GM21381 (cell line): ENCODE data around the gene SRPK3.
"Not testable (repeated sequence)": the region's sequence is repeated elsewhere in the genome, so short reads cannot be mapped to it uniquely, and the experiment has no call there.

Experiments
- ATAC-seq: cut with Tn5 transposase; IDR thresholded peaks from one replicate; pipeline ENCODE4 v1.9.1; 2021; ENCODE audit warnings: mild to moderate bottlenecking, moderate library complexity; ENCODE audit not compliant: unreplicated experiment

SRPK3 gene, protein sequence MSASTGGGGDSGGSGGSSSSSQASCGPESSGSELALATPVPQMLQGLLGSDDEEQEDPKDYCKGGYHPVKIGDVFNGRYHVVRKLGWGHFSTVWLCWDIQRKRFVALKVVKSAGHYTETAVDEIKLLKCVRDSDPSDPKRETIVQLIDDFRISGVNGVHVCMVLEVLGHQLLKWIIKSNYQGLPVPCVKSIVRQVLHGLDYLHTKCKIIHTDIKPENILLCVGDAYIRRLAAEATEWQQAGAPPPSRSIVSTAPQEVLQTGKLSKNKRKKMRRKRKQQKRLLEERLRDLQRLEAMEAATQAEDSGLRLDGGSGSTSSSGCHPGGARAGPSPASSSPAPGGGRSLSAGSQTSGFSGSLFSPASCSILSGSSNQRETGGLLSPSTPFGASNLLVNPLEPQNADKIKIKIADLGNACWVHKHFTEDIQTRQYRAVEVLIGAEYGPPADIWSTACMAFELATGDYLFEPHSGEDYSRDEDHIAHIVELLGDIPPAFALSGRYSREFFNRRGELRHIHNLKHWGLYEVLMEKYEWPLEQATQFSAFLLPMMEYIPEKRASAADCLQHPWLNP

DNA sequence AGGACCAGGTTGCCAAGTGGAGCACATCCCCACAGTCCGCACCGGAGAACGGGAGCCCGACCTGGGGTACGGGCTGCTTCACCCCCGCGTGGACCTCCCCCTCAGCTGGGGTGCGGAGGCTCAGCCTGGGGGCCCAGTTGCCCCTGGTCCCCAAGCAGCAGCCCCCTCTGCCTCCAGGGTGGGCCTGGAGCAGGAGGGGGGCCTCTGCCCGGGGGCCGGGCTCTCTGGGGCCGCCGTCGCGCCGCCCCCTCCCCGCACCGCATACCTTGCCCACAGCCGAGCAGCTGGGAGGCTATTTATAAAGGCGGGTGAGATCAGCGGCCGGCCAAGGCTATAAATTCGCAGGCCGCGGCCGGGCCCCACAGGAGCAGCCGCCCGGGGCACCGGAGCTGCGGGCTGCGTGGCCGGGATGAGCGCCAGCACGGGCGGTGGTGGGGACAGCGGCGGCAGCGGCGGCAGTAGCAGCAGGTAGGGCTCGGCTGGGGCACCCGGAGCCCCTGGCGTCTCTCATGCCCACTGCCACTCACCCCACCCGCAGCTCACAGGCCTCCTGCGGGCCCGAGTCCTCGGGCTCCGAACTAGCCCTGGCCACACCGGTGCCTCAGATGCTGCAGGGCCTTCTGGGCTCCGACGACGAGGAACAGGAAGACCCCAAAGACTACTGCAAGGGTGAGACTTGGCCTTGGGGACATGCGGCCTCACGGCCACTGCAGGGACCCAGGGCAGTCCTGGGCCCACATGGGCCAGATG lies at the start of gene SRPK3:
SRPK3 (plus strand) TSS at position 364 of the 750 bp plus-strand sequence; CDS start at position 410, 46 bp downstream.
- no peak for ATAC-seq

DNA sequence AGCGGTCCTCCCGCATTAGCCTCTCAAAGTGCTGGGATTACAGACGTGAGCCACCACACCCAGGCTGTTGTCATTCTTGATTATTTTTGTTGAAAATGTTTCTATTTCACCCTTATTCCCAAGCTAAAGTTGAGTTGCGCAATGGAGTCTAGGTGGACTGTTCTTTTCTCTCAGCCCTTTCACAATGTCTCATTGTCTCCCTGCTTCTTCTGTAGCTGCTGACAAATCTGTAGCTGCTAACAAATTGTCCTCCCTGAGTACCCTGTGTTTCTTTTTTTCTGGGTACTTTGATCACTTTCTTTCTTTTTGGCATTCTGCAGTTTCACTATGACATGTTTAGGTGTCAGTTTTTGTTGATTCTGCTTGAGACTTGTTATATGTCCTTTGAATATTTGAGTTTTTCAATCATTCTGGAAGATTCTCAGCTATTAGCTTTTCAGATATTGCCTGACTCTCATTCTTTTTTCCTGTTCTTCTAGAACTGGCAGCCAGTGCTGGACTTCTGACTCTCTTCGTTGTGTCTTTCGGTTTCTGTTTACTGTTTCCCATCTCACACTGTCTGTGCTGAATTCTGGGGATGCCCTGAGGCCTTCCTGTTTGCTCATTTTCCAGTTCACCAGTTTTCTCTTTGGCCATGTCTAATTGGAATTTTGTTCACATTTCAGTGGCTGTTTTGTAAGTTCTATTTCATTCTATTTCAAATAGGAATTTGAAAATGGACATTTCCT lies 49.6 kb upstream of the SRPK3 start:
- no peak for ATAC-seq

DNA sequence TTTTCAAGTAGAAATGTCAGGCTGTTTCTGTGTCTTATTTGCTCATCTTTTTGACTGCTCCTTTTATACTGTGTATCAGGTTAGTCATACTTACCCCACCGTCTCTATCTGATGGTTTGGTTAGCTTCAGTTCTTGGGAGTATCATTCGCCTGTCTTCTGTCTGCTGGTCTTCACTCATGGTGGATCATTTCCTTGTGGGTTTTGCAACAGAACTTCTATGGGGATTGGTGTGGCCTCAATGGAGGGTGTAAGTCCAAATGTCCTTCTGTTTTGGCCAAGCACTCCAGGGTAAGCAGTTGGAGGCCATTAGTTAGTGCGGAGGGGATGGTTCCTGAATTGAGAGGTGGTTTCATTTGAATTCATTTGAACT lies 49.0 kb upstream of the SRPK3 start:
- no peak for ATAC-seq

DNA sequence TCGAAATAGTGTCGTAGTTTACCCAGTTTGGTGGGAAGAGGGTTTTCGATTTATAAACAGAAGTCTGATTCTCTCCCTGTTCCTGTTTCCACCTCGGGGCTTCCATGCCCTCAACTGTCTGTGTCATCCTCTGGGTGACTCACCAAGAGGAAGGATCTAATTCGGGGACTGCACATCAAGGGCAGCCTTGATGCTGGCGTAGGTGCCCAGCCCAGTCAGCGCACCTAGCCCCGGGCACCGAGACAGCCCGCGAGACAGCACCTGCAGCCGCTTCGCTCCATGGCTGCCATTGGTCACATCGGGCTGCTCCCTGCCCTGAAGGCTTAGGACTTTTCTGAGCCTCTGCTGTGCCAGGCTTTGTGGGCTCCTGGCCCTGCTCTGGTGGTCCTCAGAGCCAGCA lies 48.4 kb upstream of the SRPK3 start:
- ATAC-seq = no peak

DNA sequence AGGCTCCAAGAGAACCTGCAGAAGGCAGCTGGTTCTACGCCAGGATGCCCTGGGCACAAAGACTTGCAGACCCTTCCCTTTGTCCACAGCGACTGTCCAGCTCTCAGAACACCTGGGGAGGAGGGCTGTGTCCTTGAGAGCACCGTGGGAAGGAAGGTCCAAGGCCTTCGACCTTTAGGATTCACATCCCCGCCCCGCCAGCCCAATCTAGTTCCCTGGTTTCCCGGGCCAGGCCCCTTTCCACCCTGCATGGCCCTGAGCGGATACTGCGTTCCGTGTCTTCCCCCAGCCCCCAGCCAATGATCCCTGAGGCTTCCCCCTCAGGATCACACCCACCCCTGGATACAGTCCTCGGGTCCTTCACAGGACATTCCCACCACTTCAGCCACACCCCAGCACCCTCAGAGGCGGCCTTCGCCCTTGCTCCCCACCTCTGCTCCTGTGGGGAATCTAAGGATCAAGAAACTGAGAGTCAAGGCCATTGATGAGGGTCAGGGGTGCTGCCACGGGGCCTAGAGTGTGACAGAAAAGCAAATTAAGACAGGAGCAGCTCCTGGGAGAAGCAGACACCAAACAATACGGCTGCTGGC lies 47.1 kb upstream of the SRPK3 start:
- ATAC-seq = no peak

DNA sequence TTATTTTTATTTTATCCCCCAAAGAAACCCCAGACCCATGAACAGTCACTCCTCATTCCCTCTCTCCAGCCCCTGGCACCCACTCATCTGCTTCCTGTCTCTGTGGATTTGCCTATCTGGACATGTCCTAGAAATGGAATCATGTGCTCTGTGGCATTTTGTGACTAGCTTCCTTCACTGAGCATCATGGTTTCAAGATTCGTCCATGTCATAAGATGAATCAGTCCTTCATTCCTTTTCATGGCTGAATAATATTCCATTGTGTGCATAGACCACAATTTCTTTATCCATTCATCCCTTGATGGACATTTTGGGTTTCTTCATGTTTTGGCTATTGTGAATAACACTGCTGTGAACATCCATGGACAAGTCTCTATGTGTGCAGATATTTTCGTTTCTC lies 46.0 kb upstream of the SRPK3 start:
- no peak for ATAC-seq

DNA sequence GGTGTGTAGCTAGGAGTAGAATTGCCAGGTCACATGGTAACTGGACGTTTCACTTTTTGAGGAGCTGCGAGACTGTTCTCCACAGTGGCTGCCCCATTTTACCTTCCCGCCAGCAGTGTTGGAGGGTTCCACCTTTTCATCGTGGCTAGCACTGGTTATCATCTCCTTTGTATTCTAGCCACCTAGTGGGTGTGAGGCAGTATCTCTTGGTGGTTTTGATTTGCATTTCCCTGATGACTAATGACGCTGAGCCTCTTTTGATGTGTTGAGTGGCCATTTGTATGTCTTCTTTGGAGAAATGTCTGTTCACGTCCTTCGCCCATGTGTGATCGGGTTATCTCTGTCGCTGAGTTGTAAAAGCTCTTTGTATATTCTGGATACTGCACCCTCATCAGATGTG lies 45.6 kb upstream of the SRPK3 start:
- ATAC-seq = no peak

DNA sequence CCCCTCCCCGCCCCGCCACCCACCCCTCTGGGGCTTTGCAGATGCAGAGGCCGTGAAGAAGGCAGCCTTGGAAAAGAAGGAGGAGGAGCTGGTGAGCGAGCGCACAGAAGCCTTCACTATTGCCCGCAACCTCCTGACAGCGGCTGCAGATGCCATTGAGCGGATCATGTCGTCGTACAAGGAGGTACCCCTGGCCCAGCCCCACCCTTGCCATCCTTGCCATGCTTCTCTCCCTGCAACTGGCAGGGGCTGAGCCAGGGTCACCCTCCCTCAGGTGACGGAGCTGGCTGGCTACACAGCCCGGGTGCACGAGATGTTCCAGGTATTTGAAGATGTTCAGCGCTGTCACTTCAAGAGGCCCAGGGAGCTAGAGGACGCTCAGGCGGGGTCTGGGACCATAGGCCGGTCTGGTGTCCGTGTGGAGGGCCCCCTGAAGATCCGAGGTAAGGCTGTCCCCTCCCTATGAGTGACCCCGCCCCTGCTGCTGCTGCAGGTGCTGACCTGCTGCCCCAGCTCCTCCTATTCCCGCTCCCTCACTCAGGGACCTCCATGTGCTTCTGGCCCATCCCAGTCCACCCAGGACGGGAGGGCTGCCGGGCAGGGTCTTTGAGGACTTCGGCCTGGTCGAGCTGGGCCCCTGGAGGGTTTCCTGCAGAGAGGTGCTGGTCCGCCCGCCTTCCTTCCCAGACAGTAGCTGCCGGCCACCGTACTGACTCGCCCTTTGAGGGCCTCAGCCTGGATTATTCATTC lies 44.6 kb upstream of the SRPK3 start:
- ATAC-seq = no peak

DNA sequence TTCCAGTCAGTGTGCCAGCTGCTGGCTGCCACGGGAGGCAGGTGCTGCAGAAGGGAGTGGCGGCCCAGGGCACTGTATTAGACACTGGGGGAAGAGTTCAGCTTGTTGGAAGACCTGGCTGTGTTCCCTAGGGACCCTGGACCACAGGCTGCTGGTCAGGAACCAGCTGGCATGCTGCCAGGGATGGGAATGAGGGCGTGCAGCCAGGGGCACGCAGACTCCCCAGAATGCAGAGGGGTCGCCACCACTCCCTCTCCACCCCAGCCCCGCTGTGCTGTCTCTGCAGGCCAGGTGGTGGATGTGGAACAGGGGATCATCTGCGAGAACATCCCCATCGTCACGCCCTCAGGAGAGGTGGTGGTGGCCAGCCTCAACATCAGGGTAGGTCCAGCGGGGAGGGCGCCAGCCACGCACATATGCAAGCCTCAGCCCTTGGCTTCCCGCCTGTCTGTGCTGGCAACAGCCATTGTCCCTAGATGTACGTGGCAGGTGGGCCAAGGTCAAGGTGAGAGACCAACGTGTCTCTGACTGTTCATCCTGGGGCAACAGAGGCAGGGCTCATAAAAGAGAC lies 43.9 kb upstream of the SRPK3 start:
- ATAC-seq = no peak

DNA sequence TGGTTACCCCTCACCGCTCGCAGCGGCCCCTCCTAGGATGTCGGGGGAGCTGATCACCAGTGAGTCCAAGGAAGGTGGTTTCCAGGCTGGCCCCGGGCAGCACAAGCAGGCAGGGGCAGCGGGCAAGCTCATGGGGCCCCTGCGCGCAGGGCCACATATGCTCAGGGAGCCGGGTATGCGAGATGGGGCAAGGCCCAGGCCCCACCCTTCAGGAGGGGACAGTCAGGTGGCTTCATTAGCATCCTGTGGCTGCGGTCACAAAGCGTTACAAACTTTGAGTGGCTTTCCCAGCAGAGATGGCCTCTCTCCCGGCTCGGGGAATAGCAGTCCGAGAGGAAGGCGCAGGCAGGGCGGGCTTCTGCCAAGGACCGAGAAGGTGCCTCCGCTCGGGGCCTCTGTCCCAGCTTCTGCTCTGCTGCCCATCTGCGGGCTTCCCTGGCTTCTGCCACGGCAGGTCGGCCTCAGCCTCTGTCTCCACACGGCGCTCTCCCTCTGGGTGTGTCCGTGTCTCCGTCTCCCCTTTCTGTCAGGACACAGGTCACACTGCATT lies 42.7 kb upstream of the SRPK3 start:
- ATAC-seq = no peak

DNA sequence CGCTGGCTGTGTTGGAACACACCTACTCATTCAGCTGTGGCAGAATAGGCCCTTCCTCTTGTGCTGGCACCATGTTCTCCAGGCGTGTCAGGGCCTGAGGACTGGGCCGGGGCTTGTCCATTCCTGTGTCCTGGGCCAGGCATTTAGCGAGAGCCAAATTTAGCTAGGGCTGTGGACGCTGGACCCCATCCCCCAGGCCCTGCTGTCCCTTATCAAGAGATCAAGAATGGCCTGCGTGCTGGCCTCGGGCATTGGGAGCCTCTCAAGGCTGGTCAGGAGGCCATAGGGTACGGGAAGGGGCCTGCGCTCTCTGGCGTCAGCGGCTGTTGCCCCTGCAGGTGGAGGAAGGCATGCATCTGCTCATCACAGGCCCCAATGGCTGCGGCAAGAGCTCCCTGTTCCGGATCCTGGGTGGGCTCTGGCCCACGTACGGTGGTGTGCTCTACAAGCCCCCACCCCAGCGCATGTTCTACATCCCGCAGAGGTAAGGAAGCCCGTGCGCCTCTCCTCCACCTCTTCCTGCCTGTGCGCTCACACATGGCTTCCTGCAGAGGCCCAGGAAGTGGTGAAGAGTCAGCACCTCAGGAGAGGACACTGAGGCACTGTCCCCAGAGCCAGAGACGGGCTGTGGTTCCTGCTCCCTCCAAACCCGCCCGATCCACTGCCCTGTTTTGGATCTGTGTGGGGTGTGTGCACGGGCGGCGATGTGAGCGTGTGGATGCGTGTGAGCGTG lies 40.9 kb upstream of the SRPK3 start:
- no peak for ATAC-seq

DNA sequence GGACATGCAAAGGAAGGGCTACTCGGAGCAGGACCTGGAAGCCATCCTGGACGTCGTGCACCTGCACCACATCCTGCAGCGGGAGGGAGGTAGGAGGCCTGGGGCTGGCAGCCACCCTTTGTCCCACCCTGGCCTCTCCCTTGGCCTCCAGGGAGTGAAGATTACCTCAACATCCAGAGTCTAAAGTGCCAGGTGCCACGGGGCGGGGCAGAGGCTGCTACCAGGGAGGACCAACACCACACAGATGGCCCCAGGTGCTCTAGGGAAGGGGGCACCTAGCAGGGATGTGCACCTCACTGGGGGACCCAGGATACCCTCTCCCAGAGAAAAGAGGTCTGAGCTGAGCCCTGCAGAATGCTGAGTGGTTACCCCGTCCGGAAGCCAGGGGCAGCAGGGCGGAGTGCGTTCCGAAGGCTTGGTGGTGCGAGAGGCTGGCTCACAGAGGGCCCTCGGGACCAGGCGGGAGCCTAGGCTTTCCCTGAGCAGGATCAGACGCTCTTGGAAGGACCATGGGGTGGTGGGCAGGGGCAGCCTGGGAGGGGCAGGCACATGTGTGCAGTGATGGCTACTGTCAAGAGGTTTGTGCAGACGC lies 40.1 kb upstream of the SRPK3 start:
- ATAC-seq = no peak

DNA sequence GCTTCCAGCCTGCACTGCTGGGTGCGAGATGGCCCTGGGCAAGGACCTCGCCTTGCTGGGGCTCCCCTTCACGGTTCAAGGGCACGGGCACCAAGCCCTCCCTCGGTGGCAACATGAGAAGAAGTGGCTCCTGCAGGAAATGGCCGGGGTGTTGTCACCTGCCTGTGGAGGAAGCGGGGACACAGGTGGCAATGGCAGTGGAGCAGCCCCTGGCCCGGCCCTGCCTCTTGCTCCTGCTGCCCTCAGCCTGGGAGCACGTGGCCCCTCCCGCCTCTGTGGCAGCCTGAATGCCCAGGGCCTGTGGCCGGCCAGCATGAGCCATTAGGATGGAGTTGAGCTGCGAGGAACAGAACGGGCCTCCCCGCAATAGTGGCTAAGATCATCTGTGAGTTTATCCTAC lies 39.4 kb upstream of the SRPK3 start:
- ATAC-seq = no peak

DNA sequence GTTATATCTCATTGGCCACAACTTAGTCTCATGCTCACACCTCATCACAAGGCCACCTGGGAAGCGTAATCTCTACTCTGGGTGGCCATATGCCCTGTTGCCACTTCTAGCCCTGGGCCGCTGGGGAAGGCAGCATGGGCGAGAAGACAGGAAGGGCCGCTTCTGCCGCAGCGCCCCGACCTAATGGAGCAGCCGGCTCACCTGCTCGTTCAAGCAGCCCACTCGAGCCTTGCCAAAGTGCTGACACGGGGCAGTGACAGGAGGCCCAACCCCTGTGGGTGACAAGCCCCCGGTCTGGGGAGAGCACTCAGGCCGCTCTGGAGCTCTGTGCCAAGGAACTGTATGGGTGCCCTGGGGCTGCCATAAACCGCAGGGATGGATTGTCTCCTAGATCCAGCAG lies 38.7 kb upstream of the SRPK3 start:
- not testable (repeated sequence) for ATAC-seq

DNA sequence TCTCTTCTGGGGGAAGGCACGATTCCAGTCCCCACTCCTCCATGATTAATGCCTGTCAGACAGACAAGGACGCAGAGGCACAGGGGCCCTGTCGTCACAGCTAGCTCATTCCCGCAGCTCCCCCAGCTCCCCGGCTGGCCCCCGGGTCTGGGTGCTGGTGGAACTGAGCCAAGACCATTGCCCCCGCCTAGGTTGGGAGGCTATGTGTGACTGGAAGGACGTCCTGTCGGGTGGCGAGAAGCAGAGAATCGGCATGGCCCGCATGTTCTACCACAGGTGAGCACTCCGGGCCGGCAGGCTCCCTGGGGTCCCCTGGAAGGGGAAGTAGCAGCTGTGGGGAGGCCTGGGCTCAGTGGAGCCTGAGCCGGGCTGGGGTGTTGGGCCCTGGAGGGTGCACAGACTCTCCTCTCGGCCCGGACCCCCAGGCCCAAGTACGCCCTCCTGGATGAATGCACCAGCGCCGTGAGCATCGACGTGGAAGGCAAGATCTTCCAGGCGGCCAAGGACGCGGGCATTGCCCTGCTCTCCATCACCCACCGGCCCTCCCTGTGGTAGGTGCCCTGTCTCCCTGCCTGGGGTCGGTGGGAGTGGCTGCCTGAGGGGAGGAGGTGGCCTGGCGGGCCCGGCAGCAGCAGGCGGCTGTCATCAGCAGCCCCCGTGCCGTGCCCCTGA lies 37.9 kb upstream of the SRPK3 start:
- not testable (repeated sequence) for ATAC-seq

DNA sequence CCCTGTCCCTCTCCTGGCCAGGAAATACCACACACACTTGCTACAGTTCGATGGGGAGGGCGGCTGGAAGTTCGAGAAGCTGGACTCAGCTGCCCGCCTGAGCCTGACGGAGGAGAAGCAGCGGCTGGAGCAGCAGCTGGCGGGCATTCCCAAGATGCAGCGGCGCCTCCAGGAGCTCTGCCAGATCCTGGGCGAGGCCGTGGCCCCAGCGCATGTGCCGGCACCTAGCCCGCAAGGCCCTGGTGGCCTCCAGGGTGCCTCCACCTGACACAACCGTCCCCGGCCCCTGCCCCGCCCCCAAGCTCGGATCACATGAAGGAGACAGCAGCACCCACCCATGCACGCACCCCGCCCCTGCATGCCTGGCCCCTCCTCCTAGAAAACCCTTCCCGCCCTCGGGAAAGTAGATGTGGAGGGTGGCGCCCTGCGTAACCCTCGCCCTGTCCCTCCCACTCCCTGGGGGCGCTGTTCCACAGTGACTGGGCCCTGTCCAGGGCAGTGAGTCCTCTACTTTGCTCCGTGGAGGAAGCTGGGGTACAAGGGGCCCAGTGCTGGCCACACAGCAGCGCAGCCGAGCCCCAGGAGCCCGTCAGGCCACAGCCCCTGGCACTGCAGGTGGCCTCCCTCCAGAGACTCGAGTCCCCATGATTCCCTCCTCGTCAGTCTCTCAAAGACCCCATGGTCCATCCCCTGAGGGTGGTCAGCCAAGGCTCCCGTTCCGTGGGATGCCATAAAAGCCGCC lies 37.2 kb upstream of the SRPK3 start:
- ATAC-seq = not testable (repeated sequence)
